HEK293 (cell line): ENCODE measurements around the gene ITIH1.
A peak's percentile ranks its signal among the peaks of the same experiment; 100 is the strongest.

ENCODE experiments used
- CTCF ChIA-PET: fragments of 350-600 bp; formaldehyde crosslinking; extraction: SDS; loops from one replicate; lab custom pipeline; 2021; ENCODE audit warnings: antibody characterized with exemption; lab: Yijun Ruan, JAX
- POLR2A ChIA-PET: fragments of 300-600 bp; formaldehyde crosslinking; extraction: SDS; loops from one replicate; lab custom pipeline; 2020; ENCODE audit warnings: antibody characterized with exemption, inconsistent platforms; lab: Yijun Ruan, JAX
- H3K27ac ChIP-seq: fragments of 200-500 bp; sonication (Bioruptor generic); 2 replicates; pipeline ENCODE4 v1.5.1; 2014; ENCODE audit warnings: low read depth, low read length, control low read depth, inconsistent platforms; ENCODE audit errors: extremely low read depth
- H3K36me3 ChIP-seq, 2 experiments: fragments of 200-500 bp in 1 of 2; sonication (Bioruptor generic) in 1 of 2; 1 replicate in 1 of 2; 2 replicates in 1 of 2; pipeline ENCODE4 v1.5.1; 2014 to 2017; ENCODE audit warnings: inconsistent platforms in 2 of 2, low read length in 2 of 2; ENCODE audit not compliant: control insufficient read depth in 2 of 2, insufficient read depth in 1 of 2
- H3K4me1 ChIP-seq: fragments of 200-500 bp; sonication (Bioruptor generic); 2 replicates; pipeline ENCODE4 v1.5.1; 2014; ENCODE audit warnings: mild to moderate bottlenecking, low read length, inconsistent platforms; ENCODE audit not compliant: control insufficient read depth, insufficient read depth
- H3K4me3 ChIP-seq: 2 replicates; pipeline ENCODE4 v1.5.1; 2011; ENCODE audit warnings: low read depth, mild to moderate bottlenecking, control low read depth, low read length, moderate library complexity
- H3K9me3 ChIP-seq: fragments of 200-500 bp; sonication (Bioruptor generic); 2 replicates; pipeline ENCODE4 v1.5.1; 2014; ENCODE audit warnings: low read depth, low read length, inconsistent platforms; ENCODE audit not compliant: control insufficient read depth, insufficient read depth
- OVOL3 ChIP-seq: fragments of 450-650 bp; formaldehyde crosslinking; IDR thresholded peaks from 2 replicates; pipeline ENCODE4 v1.5.1; 2016; ENCODE audit warnings: missing biosample characterization, missing genetic modification characterization
- SALL2 ChIP-seq: fragments of 450-650 bp; formaldehyde crosslinking; IDR thresholded peaks from 2 replicates; pipeline ENCODE4 v1.5.0; 2017; ENCODE audit warnings: missing biosample characterization, mild to moderate bottlenecking, missing genetic modification characterization, borderline replicate concordance
- SP2 ChIP-seq: fragments of 450-650 bp; formaldehyde crosslinking; IDR thresholded peaks from 2 replicates; pipeline ENCODE4 v1.5.1; 2016; ENCODE audit warnings: missing biosample characterization, missing genetic modification characterization
- ZBTB48 ChIP-seq: fragments of 450-650 bp; formaldehyde crosslinking; IDR thresholded peaks from 2 replicates; pipeline ENCODE4 v1.5.1; 2016; ENCODE audit warnings: missing biosample characterization, missing genetic modification characterization
- ZFHX2 ChIP-seq: fragments of 450-650 bp; formaldehyde crosslinking; conservative IDR thresholded peaks from 2 replicates; pipeline ENCODE4 v1.5.1; 2016; ENCODE audit warnings: missing biosample characterization, missing genetic modification characterization
- ZNF10 ChIP-seq: fragments of 450-650 bp; formaldehyde crosslinking; IDR thresholded peaks from 2 replicates; pipeline ENCODE4 v1.5.1; 2017; ENCODE audit warnings: missing biosample characterization, missing genetic modification characterization
- ZNF132 ChIP-seq: fragments of 450-650 bp; formaldehyde crosslinking; IDR thresholded peaks from 2 replicates; pipeline ENCODE4 v1.5.1; 2017; ENCODE audit warnings: missing biosample characterization, missing genetic modification characterization, borderline replicate concordance
- ZNF138 ChIP-seq: fragments of 450-650 bp; formaldehyde crosslinking; IDR thresholded peaks from 2 replicates; pipeline ENCODE4 v1.5.1; 2016; ENCODE audit warnings: missing biosample characterization, missing genetic modification characterization, borderline replicate concordance
- ZNF202 ChIP-seq: fragments of 450-650 bp; formaldehyde crosslinking; IDR thresholded peaks from 2 replicates; pipeline ENCODE4 v1.5.1; 2016; ENCODE audit warnings: missing biosample characterization, missing genetic modification characterization, borderline replicate concordance
- ZNF211 ChIP-seq: fragments of 450-650 bp; formaldehyde crosslinking; IDR thresholded peaks from 2 replicates; pipeline ENCODE4 v1.5.1; 2016; ENCODE audit warnings: low read depth, missing biosample characterization, missing genetic modification characterization
- ZNF248 ChIP-seq: fragments of 450-650 bp; formaldehyde crosslinking; IDR thresholded peaks from 2 replicates; pipeline ENCODE4 v1.5.1; 2017; ENCODE audit warnings: missing biosample characterization, missing genetic modification characterization
- ZNF391 ChIP-seq: fragments of 450-650 bp; formaldehyde crosslinking; IDR thresholded peaks from 2 replicates; pipeline ENCODE4 v1.5.1; 2016; ENCODE audit warnings: low read depth, missing biosample characterization, missing genetic modification characterization, borderline replicate concordance
- ZNF394 ChIP-seq: fragments of 450-650 bp; formaldehyde crosslinking; IDR thresholded peaks from 2 replicates; pipeline ENCODE4 v1.5.1; 2016; ENCODE audit warnings: missing biosample characterization, missing genetic modification characterization, mild to moderate bottlenecking, moderate library complexity, borderline replicate concordance
- ZNF423 ChIP-seq: fragments of 450-650 bp; formaldehyde crosslinking; IDR thresholded peaks from 2 replicates; pipeline ENCODE4 v1.5.1; 2016; ENCODE audit warnings: missing biosample characterization, missing genetic modification characterization
- ZNF585B ChIP-seq: fragments of 450-650 bp; formaldehyde crosslinking; IDR thresholded peaks from 2 replicates; pipeline ENCODE4 v1.5.1; 2016; ENCODE audit warnings: missing biosample characterization, missing genetic modification characterization
- ZNF600 ChIP-seq: fragments of 450-650 bp; formaldehyde crosslinking; IDR thresholded peaks from 2 replicates; pipeline ENCODE4 v1.5.1; 2016; ENCODE audit warnings: missing biosample characterization, missing genetic modification characterization
- ZNF621 ChIP-seq: fragments of 450-650 bp; formaldehyde crosslinking; IDR thresholded peaks from 2 replicates; pipeline ENCODE4 v1.5.1; 2017; ENCODE audit warnings: missing biosample characterization, missing genetic modification characterization
- ZNF670 ChIP-seq: fragments of 450-650 bp; formaldehyde crosslinking; IDR thresholded peaks from 2 replicates; pipeline ENCODE4 v1.5.1; 2016; ENCODE audit warnings: missing biosample characterization, missing genetic modification characterization, low read depth
- ZNF747 ChIP-seq: fragments of 450-650 bp; formaldehyde crosslinking; IDR thresholded peaks from 2 replicates; pipeline ENCODE4 v1.5.1; 2016; ENCODE audit warnings: missing biosample characterization, missing genetic modification characterization
- ZNF768 ChIP-seq: fragments of 450-650 bp; formaldehyde crosslinking; IDR thresholded peaks from 2 replicates; pipeline ENCODE4 v1.5.1; 2018; ENCODE audit warnings: missing biosample characterization, mild to moderate bottlenecking, missing genetic modification characterization
- ZNF791 ChIP-seq: fragments of 450-650 bp; formaldehyde crosslinking; IDR thresholded peaks from 2 replicates; pipeline ENCODE4 v1.5.1; 2016; ENCODE audit warnings: missing biosample characterization, missing genetic modification characterization
- ZNF792 ChIP-seq: fragments of 450-650 bp; formaldehyde crosslinking; IDR thresholded peaks from 2 replicates; pipeline ENCODE4 v1.5.1; 2016; ENCODE audit warnings: missing biosample characterization, missing genetic modification characterization
- ZSCAN16 ChIP-seq: fragments of 450-650 bp; formaldehyde crosslinking; IDR thresholded peaks from 2 replicates; pipeline ENCODE4 v1.5.1; 2016; ENCODE audit warnings: missing biosample characterization, missing genetic modification characterization
- TF ChIP-seq, protein P1 (sequence below): fragments of 450-650 bp; formaldehyde crosslinking; IDR thresholded peaks from 2 replicates; pipeline ENCODE4 v1.5.1; 2016; ENCODE audit warnings: missing biosample characterization, missing genetic modification characterization
- TF ChIP-seq, protein P2 (sequence below): fragments of 450-650 bp; formaldehyde crosslinking; IDR thresholded peaks from 2 replicates; pipeline ENCODE4 v1.5.1; 2016; ENCODE audit warnings: missing biosample characterization, missing genetic modification characterization
- TF ChIP-seq, protein P3 (sequence below): fragments of 450-650 bp; formaldehyde crosslinking; IDR thresholded peaks from 2 replicates; pipeline ENCODE4 v1.5.1; 2016; ENCODE audit warnings: missing biosample characterization, missing genetic modification characterization

The ITIH1 gene

DNA sequence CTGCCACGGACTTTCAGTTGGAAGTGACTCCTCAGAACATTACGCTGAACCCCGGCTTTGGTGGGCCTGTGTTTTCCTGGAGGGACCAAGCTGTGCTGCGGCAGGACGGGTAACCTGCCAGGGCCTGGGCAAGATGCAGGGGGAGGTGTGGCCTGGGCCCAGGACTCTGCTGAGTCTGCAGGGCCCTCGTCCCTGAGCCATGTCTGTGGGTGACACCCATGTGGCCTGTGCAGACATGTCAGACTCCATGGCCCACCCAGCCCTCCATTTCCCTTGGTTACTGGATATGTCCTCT lies 12.3 kb downstream of the ITIH1 start (continued):
- no peak for TF ChIP-seq ZBTB48 (tag by site-specific recombination)
- TF ChIP-seq ZNF423 (tag by site-specific recombination) = no peak
- no peak for TF ChIP-seq ZNF202 (tag by site-specific recombination)
- TF ChIP-seq ZNF792 (tag by site-specific recombination) = no peak
- no peak for TF ChIP-seq ZNF10

DNA sequence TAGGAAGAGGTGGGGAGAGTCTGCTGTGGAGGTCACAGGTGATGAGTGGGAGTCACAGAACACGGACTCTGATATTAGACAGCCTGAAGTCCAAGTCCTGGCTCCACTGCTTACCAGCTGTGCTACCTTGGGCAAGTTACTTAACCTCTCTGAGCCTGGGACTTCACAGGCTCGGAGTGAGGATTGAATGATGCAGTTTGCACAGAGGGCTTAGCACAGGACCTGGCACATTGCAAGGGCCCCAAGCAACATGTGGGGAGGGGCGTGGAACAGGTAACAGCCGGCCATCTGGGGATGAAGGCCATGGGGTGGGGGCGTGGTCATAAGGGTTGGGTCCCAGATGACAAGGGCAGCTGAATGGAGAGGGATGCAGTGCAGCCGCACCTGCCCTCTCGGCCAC lies 12.9 kb downstream of the ITIH1 start:
- Histone ChIP-seq H3K27ac (no peak overlapping the region), H3K4me3 (no peak overlapping the region), H3K4me1 (no peaks in the 10 kb centered on the region), H3K9me3 (no peaks in the 10 kb centered on the region), H3K36me3 (no peaks in the 10 kb centered on the region)
- TF ChIP-seq ZNF768 (tag by site-specific recombination) (peak; percentile 72; the same call in 1 of the 2 replicates), ZNF391 (tag by site-specific recombination) (no peak)
- ChIA-PET CTCF (interaction anchor here (1.5 kb wide), 1 partner anchor 8 kb away, joined by 5 read pairs; no protein-coding TSS in a partner anchor), POLR2A (no interaction called here)

- ChIA-PET POLR2A (no interaction called here), CTCF (interaction anchor here (0.6 to 1.5 kb wide), 2 partner anchors 8 to 93 kb away, joined by 3 to 5 read pairs; no protein-coding TSS in a partner anchor)
- Histone ChIP-seq H3K9me3 (no peaks in the 10 kb centered on the region), H3K36me3 (no peaks in the 10 kb centered on the region), H3K4me1 (no peaks in the 10 kb centered on the region), H3K27ac (no peak overlapping the region), H3K4me3 (no peak overlapping the region)
- TF ChIP-seq ZNF747 = no peak
- TF ChIP-seq ZNF621 (tag by site-specific recombination) = no peak
- no peak for TF ChIP-seq ZNF138 (tag by site-specific recombination)
- no peak for TF ChIP-seq OVOL3 (tag by site-specific recombination)
- TF ChIP-seq ZNF585B = no peak
- no peak for TF ChIP-seq ZNF248 (tag by site-specific recombination)
- TF ChIP-seq, protein P1, sequence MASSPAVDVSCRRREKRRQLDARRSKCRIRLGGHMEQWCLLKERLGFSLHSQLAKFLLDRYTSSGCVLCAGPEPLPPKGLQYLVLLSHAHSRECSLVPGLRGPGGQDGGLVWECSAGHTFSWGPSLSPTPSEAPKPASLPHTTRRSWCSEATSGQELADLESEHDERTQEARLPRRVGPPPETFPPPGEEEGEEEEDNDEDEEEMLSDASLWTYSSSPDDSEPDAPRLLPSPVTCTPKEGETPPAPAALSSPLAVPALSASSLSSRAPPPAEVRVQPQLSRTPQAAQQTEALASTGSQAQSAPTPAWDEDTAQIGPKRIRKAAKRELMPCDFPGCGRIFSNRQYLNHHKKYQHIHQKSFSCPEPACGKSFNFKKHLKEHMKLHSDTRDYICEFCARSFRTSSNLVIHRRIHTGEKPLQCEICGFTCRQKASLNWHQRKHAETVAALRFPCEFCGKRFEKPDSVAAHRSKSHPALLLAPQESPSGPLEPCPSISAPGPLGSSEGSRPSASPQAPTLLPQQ = no peak
- no peak for TF ChIP-seq SP2 (tag by site-specific recombination)
- no peak for TF ChIP-seq ZSCAN16 (tag by site-specific recombination)
- no peak for TF ChIP-seq ZNF132 (tag by site-specific recombination)
- TF ChIP-seq ZNF600 (tag by site-specific recombination) = no peak
- TF ChIP-seq ZNF791 (tag by site-specific recombination) = no peak
- TF ChIP-seq, protein P2, sequence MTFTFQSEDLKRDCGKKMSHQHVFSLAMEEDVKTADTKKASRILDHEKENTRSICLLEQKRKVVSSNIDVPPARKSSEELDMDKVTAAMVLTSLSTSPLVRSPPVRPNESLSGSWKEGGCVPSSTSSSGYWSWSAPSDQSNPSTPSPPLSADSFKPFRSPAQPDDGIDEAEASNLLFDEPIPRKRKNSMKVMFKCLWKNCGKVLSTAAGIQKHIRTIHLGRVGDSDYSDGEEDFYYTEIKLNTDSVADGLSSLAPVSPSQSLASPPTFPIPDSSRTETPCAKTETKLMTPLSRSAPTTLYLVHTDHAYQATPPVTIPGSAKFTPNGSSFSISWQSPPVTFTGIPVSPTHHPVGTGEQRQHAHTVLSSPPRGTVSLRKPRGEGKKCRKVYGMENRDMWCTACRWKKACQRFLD = no peak
- TF ChIP-seq ZFHX2 (tag by site-specific recombination) = no peak
- no peak for TF ChIP-seq ZNF670 (tag by site-specific recombination)
- TF ChIP-seq ZNF211 (tag by site-specific recombination) = no peak
- TF ChIP-seq SALL2 (tag by site-specific recombination) = no peak
- no peak for TF ChIP-seq ZNF394 (tag by site-specific recombination)
- TF ChIP-seq, protein P3, sequence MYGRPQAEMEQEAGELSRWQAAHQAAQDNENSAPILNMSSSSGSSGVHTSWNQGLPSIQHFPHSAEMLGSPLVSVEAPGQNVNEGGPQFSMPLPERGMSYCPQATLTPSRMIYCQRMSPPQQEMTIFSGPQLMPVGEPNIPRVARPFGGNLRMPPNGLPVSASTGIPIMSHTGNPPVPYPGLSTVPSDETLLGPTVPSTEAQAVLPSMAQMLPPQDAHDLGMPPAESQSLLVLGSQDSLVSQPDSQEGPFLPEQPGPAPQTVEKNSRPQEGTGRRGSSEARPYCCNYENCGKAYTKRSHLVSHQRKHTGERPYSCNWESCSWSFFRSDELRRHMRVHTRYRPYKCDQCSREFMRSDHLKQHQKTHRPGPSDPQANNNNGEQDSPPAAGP = no peak
These were observed 13.3 kb downstream of the ITIH1 start for GRCh38 chr3:52790741-52791140.
